HG02588 (cell line): ENCODE measurements around the gene G6PC1.
"Not testable (repeated sequence)": the region's sequence is repeated elsewhere in the genome, so short reads cannot be mapped to it uniquely, and the experiment has no call there.

Source experiments
- ATAC-seq: cut with Tn5 transposase; IDR thresholded peaks from one replicate; pipeline ENCODE4 v1.9.1; 2021; ENCODE audit warnings: mild to moderate bottlenecking, moderate library complexity; ENCODE audit not compliant: unreplicated experiment

G6PC1 gene

DNA sequence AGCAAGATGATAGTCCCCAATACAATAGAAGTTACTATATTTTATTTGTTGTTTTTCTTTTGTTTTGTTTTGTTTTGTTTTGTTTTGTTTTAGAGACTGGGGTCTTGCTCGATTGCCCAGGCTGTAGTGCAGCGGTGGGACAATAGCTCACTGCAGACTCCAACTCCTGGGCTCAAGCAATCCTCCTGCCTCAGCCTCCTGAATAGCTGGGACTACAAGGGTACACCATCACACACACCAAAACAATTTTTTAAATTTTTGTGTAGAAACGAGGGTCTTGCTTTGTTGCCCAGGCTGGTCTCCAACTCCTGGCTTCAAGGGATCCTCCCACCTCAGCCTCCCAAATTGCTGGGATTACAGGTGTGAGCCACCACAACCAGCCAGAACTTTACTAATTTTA, 618 bp upstream of the G6PC1 start:
- not testable (repeated sequence) for ATAC-seq

DNA sequence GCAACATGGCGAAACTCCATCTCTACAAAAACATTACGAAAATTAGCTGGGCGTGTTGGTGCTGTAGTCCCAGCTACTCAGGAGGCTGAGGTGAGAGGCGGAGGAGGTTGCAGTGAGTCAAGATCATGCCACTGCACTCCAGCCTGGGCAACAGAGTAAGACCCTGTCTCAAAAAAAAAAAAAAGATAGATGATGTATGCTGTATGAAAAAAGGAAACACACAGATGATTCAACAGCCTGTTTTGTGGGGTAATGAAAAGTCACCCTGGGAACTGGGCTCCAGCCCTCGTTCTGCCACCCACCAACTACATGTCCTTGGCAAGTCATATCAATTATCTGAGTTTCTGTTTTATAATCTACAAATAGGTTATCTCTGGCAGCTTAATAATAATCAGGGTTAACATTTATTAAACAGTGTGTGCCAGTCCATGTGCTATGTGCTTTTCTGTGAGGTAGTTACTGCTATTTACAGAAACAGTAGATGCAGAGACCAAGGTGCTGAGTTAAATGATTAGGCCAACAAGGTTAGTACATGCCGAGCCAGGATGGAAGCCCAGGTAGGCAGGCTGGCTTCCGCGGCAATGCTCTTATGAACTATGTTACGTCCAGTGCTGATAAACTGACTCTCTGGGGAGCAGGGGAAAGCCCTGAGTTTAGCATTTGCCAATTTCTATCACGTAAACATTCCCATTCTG, 1.1 kb downstream of the G6PC1 start:
- no peak for ATAC-seq

DNA sequence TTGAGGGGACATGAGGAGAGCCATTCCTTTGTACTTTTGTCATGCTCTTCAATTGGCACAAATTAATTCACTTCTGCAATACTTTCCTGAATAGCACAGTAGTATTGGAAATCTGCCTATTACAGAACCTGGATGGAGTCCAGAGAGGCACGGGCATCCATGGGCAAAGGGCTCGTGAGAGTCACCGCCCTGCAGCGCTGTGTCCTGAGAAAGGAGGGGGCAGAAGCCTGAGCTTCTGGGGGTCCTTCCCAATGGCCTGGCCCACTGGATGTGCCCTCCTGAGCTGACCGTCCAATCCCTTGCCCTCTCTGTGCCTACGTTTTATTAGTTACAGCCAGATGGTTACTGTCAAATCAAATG, 3.5 kb downstream of the G6PC1 start:
- no peak for ATAC-seq

DNA sequence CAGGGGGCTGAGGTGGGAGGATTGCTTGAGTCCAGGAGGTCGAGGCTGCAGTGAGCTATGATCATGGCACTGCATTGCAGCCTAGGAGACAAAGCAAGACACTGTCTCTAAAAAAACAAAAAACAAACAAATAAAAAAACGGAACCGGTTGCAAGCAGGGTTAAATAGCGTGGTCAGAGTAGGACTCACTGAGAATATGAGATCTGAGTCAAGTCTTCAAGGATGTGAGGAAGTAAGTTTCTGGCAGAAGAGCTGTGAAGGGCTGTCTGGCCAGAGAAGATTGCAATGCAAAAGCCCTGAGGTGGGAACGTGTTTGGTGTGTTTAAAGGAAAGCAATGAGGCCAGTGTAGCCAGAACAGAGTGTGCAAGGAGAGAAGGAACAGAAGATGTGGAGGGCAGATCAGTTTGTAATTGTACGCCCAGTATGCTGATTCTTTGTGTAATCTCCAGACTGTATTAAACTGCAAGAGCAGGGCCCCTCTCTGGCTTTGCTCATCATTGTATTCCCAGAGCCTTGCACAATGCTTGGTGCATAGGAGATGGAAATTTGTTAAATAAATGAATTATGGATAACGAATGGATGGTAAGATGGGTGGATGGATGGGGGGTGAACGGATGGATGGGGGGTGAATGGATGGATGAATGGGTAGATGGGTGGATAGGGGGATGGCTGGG, 6.3 kb downstream of the G6PC1 start:
- no peak for ATAC-seq

DNA sequence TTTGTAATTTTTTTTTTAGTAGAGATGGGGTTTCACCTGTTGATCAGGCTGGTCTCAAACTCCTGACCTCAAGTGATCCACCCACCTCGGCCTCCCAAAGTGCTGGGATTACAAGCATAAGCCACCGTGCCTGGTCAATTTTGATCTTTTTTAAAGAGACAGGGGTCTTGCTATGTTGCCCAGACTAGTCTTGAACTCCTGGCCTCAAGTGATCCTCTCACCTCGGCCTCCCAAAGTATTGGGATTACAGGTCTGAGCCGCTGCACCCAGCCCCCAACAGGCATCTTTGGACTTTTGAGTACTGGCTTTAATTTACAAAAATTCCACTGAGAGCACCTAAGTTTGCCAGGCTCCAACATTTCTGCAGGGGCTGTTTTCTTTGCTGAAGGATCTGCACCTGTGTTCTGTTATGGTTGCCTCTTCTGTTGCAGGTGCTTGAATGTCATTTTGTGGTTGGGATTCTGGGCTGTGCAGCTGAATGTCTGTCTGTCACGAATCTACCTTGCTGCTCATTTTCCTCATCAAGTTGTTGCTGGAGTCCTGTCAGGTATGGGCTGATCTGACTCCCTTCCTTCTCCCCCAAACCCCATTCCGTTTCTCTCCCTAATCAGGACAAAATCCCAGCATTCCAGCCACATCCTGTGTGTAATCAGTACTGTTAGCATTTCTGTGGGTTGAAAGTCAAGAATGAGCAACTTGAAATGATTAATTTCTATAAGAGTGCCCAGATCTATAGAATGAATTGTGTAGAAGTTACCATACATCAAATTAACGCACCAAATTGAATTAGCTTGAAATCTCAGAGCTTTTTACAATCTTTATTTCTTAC, 8.5 kb downstream of the G6PC1 start:
- ATAC-seq: no peak

DNA sequence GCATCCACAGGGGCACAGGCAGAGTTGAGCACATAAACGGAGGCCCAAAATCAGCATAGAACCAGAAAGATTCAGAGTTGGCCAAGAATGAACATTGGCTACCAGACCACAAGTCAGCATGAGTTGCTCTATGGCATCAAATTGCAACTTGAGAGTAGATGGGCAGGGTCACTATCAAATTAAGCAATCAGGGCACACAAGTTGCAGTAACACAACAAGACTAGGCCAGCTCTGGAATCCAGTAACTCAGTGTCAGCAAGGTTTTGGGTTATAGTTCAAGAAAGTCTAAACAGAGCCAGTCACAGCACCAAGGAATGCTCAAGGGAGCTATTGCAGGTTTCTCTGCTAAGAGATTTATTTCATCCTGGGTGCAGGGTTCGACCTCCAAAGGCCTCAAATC, 12.9 kb downstream of the G6PC1 start:
- no peak for ATAC-seq

DNA sequence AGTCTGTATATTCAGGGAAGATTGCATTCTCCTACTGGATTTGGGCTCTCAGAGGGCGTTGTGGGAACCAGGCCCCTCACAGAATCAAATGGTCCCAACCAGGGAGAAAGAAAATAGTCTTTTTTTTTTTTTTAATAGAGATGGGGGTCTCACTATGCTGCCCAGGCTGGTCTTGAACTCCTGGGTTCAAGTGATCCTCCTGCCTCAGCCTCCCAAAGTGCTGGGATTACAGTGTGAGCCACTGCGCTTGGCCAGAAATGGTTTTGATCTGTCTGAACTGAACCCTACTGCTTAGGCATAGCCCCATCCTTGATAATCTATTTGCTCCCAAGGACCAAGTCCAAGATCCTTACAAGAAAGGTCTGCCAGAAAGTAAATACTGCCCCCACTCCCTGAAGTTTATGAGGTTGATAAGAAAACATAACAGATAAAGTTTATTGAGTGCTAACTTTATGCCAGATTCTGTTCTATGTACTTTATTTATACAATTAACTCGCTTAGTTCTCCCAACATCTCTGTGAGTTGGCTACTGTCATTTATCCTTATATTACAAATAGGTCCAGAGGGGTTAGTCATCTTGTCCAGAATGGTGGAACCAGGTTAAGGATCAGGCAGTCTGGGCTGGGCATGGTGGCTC, 13.5 kb downstream of the G6PC1 start:
- no peak for ATAC-seq

DNA sequence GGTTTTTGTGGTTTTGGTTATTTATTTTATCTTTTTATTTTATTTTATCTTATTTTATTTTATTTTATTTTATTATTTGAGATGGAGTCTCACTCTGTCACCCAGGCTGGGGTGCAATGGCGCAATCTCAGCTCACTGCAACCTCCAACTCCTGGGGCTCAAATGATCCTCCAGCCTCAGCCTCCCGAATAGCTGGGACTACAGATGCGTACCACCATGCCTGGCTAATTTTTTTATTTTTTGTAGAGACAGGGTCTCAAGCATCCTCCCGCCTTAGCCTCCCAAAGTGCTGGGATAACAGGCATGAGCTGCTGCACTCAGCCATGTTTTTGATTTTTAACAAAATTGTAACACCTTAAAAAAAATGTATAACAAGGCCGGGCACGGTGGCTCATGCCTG, 14.7 kb downstream of the G6PC1 start:
- not testable (repeated sequence) for ATAC-seq

DNA sequence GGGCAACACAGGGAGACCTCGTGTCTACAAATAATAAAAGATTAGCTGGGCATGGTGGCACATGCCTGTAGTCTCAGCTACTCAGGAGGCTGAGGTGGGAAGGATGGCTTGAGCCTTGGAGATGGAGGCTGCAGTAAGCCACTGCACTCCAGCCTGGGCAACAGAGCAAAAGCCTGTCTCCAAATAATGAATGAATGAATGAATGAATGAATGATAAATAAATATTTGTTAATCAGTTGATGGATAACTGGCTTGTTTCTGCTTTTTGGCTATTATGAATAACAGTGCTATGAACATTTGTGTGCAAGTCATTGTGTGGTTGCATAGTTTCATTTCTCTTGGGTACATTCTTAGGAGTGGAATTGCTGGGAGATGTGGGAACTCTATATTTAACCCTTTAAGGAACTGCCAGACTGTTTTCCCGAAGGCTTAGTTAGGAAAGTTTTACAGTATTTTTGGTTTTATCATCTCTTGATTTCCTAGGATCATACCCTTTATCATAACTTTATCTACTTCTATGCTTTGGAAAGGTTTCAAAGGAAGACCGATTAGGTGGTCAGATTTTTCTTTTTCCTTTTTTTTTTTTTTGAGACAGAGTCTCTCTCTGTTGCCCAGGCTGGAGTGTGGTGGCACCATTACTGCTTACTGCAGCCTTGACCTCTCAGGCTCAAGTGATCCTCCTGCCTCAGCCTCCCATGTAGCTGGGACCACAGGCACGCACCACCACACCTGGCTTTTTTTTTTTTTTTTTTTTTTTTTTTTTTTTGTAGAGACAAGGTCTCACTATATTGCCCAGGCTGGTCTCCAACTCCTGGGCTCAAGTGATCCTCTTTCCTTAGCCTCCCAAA, 16.0 kb downstream of the G6PC1 start:
- not testable (repeated sequence) for ATAC-seq

DNA sequence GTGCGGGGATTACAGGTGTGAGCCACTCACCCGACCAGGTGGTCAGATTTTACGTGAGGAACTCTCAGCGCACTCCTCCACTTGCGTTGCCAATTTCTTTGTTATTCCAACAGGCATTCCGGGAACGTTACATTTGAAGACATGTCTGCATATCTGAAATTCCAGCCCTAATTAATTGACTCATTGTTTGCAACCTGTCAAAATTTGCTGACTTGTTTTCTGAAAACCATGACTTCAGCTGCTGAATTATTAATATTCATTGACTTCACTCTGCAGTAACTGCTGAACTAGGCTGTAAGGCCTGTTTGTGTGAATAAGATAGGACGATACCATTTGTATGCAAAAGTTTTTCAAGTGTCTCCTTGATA, 16.6 kb downstream of the G6PC1 start:
- ATAC-seq: no peak

DNA sequence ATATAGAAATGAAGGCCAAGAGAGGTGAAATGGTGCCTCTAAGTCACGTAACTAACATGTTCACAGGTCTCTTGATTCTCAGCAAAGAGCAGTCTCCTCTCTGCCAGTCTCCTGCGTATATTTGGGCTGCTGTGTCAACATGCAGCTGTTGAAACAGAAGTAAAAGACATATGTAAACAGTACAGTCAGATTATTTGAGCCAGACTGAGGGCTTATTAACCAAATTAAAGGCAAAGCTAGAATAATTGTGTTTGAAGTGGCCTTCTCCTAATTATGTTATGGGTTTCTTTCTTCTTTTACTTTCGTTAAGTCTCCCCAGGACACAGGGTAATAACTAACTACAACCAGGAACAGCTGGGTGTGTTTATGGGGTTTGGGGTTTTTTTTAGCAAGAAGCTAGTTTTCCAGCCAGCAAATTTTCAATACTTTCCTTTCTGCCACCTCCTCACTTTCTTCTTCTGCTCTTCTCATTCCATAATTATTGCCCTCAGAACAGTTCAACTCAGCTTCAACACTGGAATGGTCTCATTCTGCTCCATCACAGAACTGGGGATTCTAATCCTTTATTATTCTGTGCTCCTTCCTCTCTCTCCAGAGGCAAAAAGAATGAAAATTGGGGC, 18.4 kb downstream of the G6PC1 start:
- no peak for ATAC-seq

DNA sequence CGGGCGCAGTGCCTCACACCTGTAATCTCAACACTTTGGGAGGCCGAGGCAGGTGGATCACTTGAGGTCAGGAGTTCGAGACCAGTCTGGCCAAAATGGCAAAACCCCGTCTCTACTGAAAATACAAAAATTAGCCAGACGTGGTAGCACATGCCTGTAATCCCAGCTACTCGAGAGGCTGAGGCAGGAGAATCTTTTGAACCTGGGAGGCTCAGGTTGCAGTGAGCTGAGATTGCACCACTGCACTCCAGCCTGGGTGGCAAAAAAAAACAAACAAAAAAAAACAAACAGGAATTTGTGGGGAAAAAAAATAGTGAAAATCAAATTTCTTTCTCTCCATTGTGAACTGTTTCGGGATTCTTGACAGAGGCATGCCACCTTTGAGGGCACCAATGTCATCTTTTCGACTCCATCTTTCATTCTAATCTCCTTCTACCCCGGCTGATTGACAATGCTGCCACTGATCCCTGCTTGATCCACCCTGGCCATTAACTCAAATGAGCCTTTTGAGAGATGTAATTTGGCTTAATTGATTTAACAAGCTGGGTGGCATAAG, 19.0 kb downstream of the G6PC1 start:
- ATAC-seq: not testable (repeated sequence)

DNA sequence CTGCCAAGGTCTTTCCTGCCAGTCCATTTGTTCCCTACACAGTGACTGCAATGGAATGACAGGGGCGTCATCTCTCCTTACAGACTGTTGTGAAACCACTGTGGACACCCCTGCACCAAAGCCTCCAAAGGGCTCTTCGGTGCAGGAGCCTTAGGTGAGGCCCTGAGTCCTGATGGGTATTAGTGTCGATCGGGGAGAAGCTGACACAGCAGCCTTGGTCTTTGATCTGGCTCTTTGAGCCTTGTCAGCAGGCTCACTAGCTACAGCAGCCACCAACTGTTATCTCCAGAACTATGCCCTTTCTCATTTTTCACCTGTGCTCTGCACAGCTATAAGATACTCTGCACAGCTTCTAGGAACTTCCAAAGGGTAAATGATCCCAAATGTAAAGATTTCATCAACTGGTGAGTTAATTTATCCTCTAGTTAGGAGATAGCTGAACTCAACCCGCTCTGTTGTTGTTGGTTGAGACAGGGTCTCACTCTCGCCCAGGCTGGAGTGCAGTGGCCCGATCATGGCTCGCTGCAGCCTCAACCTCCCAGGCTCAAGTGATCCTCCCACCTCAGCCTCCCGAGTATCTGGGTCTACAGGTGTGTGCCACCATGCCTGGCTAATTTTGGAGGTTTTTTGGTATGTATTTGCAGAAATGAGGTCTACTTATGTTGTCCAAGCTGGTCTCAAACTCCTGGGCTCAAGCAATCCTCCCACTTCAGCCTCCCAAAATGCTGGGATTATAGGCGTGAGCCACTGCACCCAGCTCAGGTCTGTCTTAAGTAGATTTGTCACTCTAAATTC, 19.7 kb downstream of the G6PC1 start:
- no peak for ATAC-seq

DNA sequence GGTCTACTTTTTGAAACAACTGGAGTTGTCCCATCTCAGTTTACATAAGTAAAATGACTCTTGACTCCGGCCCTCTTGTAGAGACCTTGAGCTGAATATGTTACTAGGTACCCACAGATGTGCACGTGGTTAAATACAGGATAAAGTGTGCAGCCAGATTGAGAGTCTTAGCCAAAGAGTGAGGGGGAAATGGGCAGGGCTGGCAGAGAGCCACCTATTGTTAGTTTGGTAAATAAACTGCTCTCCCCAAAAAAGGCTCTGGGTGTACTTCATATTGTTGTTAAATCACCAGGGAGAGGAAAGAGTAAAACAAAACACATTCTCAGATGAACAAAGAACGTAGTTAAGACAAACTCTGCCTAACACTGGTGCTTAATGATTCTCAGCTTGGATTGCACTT, 20.3 kb downstream of the G6PC1 start:
- ATAC-seq: no peak

DNA sequence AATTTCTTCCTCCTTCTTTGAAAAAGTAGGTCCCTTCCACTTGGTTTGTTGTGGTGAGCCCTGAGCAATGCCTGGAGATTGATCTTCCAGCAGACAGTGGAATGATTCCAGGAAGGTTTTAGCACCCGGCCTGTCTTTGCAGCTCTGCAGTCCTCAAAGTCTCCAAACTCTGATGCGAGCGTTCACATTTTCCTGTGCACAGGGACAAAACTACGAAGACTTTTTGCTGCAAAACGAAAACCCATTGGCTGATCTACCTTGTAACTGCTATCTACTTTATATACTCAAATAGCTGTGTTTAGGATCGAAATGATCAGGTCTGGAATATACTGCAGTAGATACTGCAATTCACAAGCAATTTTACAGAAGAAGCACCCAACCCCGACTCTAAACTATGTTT, 21.7 kb downstream of the G6PC1 start:
- ATAC-seq: no peak

DNA sequence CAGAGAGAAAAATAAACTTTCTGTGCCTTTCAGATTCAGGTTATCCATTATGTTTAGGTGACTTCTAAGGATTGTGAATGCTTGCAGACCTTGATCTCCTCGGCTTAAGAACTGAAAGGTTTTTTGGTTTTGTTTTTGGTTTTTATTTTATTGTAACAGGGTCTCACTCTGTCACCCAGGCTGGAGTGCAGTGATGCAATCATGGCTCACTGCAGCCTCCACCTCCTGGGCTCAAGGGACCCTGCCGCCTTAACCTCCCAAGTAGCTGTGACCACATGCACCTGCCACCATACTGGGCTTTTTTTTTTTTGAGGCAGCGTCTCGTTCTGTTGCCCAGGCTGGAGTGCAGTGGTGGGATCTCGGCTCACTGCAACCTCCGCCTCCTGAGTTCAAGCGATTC, 22.9 kb downstream of the G6PC1 start:
- not testable (repeated sequence) for ATAC-seq

DNA sequence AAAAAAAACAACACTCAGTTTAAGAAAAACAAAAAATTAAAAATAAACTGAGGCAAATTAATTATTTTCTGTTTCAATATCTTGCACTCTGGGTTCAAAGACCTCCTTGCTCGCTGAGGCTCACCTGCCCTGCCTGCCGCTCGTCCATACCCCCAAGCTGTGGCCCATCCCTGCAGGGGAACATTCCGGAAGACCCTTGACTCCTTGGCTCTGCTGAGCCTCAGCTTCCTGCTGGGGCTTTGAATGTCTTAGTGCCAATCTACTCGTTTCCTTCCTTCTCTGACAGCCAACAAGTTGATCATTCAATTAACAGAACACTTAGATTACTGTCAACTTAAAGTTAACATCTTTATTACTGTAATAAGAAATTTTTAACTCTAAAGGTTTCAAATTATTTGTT, 24.3 kb downstream of the G6PC1 start:
- ATAC-seq: no peak

DNA sequence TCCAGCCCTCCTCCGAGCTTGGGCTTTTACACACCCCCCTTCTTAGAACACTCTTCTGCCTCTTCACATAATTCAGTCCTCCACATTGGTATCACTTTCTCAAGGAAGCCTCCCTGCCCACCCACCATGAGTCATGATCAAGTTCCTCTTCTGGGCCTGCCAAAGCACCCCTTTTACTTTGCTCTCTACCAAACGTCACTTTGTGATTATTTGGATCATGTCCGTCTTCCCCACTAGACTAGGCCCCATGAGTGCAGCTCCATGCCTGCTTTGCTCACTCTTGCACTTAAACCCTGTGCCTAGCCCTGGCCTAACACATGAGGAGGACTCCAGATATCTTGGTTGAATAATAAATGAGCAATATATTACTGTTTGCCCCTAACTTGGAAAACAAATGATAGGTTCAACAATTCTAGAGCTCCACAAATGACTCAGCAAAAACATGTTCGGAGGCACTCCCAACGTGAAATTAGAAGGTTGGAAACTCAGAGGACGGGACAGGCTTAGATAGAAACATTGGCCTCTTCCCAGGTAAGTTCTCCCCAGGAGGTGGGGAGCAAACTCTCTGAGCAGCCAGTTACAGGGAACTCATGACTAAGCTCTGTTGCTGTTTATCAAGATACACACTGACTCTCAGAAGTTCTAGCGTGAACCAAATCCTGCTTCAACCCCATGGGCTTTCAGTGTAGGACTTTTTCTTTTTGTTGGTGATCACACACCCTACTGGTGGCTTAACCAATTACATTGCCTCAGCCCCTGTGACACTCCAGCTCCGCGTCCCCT, 28.3 kb downstream of the G6PC1 start:
- no peak for ATAC-seq
